ENCODE measurements around the gene SLC2A1. TPM values are rescaled to one million over a fixed set of nuclear protein-coding genes. Genes with fewer than 3 reads are reported as not detected.

SLC2A1 gene
- total RNA-seq, 1 donor from 2014 or later, result 265 TPM

GRCh38 chr1:42956739-42957138 is 1.9 kb downstream of the SLC2A1 start:
- no peak for DNase-seq (ENCODE audit: low read depth, low spot score)
- peaks cover 15% of the 10 kb centered on the region for H3K27me3 Mint-ChIP-seq (ENCODE audit: low read depth)
- TF ChIP-seq CTCF (conservative IDR thresholded peaks at IDR 0.05), result no peak
- peak overlapping the region; percentile 96 for H3K4me3 Mint-ChIP-seq
- peaks cover 23% of the 10 kb centered on the region for H3K36me3 Mint-ChIP-seq (ENCODE audit: low read depth)
- H3K27ac Mint-ChIP-seq (ENCODE audit: unreplicated experiment), result peak overlapping the region; percentile 90
- peaks cover 69% of the 10 kb centered on the region for H3K4me1 Mint-ChIP-seq
- no peaks in the 10 kb centered on the region for H3K9me3 Mint-ChIP-seq

- no peak for DNase-seq (ENCODE audit: low read depth, low spot score)
- no peak for TF ChIP-seq CTCF (conservative IDR thresholded peaks at IDR 0.05)
- Mint-ChIP-seq H3K4me1 (peaks cover 66% of the 10 kb centered on the region), H3K27ac (ENCODE audit: unreplicated experiment) (peak overlapping the region; percentile 78), H3K9me3 (no peaks in the 10 kb centered on the region), H3K4me3 (peak overlapping the region; percentile 88), H3K36me3 (ENCODE audit: low read depth) (peaks cover 23% of the 10 kb centered on the region), H3K27me3 (ENCODE audit: low read depth) (peaks cover 10% of the 10 kb centered on the region)
Observed at GRCh38 chr1:42955311-42956063, 3.2 kb downstream of the SLC2A1 start.

- H3K27ac Mint-ChIP-seq (ENCODE audit: unreplicated experiment), result peak overlapping the region; percentile 66
- H3K4me1 Mint-ChIP-seq, result peaks cover 75% of the 10 kb centered on the region
- peak; percentile 17 for TF ChIP-seq CTCF (conservative IDR thresholded peaks at IDR 0.05)
- no peak for DNase-seq (ENCODE audit: low read depth, low spot score)
- H3K36me3 Mint-ChIP-seq (ENCODE audit: low read depth), result peaks cover 24% of the 10 kb centered on the region
- peak overlapping the region; percentile 88 for H3K4me3 Mint-ChIP-seq
- no peaks in the 10 kb centered on the region for H3K9me3 Mint-ChIP-seq
- peaks cover 7% of the 10 kb centered on the region for H3K27me3 Mint-ChIP-seq (ENCODE audit: low read depth)
Observed at GRCh38 chr1:42953182-42954180, 5.2 kb downstream of the SLC2A1 start.

GRCh38 chr1:42952303-42953001 is 6.2 kb downstream of the SLC2A1 start:
- Mint-ChIP-seq H3K9me3 (no peaks in the 10 kb centered on the region), H3K4me1 (peaks cover 84% of the 10 kb centered on the region), H3K4me3 (peak overlapping the region; percentile 82), H3K27ac (ENCODE audit: unreplicated experiment) (peak overlapping the region; percentile 66), H3K27me3 (ENCODE audit: low read depth) (peaks cover 7% of the 10 kb centered on the region), H3K36me3 (ENCODE audit: low read depth) (peaks cover 23% of the 10 kb centered on the region)
- no peak for TF ChIP-seq CTCF (conservative IDR thresholded peaks at IDR 0.05)
- no peak for DNase-seq (ENCODE audit: low read depth, low spot score)

- H3K27me3 Mint-ChIP-seq (ENCODE audit: low read depth), result peaks cover 4% of the 10 kb centered on the region
- no peak for TF ChIP-seq CTCF (conservative IDR thresholded peaks at IDR 0.05)
- no peak overlapping the region for H3K27ac Mint-ChIP-seq (ENCODE audit: unreplicated experiment)
- H3K4me3 Mint-ChIP-seq, result peak overlapping the region; percentile 77
- no peaks in the 10 kb centered on the region for H3K9me3 Mint-ChIP-seq
- H3K4me1 Mint-ChIP-seq, result peaks cover 85% of the 10 kb centered on the region
- H3K36me3 Mint-ChIP-seq (ENCODE audit: low read depth), result peaks cover 16% of the 10 kb centered on the region
- no peak for DNase-seq (ENCODE audit: low read depth, low spot score)
Observed at GRCh38 chr1:42951588-42951987, 7.1 kb downstream of the SLC2A1 start.
